Coronary artery (tissue), 2 donors: ENCODE results near the gene SERPINB5.
A peak's percentile ranks its signal among the peaks of the same experiment; 100 is the strongest.

Experiments
- DNase-seq: peaks from one replicate; pipeline ENCODE4 v3.0.0-alpha.2; 2017; ENCODE audit warnings: low spot score
- H3K27ac ChIP-seq, 2 donors: fragments of 200-600 bp; sonication (generic); one replicate each; pipeline ENCODE4 v1.5.1; 2016 to 2019
- H3K4me3 ChIP-seq: fragments of 200-600 bp; sonication (generic); 2 replicates; pipeline ENCODE4 v1.5.1; 2016; ENCODE audit warnings: mild to moderate bottlenecking, moderate library complexity
- TF ChIP-seq, protein P1 (sequence below): fragments of 200-600 bp; sonication (generic); IDR thresholded peaks from one replicate; pipeline ENCODE4 v1.5.1; 2019; ENCODE audit warnings: antibody characterized with exemption

The SERPINB5 gene, protein sequence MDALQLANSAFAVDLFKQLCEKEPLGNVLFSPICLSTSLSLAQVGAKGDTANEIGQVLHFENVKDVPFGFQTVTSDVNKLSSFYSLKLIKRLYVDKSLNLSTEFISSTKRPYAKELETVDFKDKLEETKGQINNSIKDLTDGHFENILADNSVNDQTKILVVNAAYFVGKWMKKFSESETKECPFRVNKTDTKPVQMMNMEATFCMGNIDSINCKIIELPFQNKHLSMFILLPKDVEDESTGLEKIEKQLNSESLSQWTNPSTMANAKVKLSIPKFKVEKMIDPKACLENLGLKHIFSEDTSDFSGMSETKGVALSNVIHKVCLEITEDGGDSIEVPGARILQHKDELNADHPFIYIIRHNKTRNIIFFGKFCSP

GRCh38 chr18:63476668-63477067, at the start of gene SERPINB5:
SERPINB5 (plus strand) TSS chr18:63476958; CDS start chr18:63484429, 7,471 bp downstream.
- DNase-seq, result no peak
- H3K27ac ChIP-seq, result no peak within 1 kb of the TSS
- no peak within 1 kb of the TSS for H3K4me3 ChIP-seq
- TF ChIP-seq, protein P1, sequence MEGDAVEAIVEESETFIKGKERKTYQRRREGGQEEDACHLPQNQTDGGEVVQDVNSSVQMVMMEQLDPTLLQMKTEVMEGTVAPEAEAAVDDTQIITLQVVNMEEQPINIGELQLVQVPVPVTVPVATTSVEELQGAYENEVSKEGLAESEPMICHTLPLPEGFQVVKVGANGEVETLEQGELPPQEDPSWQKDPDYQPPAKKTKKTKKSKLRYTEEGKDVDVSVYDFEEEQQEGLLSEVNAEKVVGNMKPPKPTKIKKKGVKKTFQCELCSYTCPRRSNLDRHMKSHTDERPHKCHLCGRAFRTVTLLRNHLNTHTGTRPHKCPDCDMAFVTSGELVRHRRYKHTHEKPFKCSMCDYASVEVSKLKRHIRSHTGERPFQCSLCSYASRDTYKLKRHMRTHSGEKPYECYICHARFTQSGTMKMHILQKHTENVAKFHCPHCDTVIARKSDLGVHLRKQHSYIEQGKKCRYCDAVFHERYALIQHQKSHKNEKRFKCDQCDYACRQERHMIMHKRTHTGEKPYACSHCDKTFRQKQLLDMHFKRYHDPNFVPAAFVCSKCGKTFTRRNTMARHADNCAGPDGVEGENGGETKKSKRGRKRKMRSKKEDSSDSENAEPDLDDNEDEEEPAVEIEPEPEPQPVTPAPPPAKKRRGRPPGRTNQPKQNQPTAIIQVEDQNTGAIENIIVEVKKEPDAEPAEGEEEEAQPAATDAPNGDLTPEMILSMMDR, result no peak

- DNase-seq, result no peak
- no peak overlapping the region for H3K4me3 ChIP-seq
- TF ChIP-seq, protein P1, result no peak
- H3K27ac ChIP-seq, result no peak overlapping the region
These were observed 49.2 kb upstream of the SERPINB5 start for GRCh38 chr18:63427558-63427957.

DNA sequence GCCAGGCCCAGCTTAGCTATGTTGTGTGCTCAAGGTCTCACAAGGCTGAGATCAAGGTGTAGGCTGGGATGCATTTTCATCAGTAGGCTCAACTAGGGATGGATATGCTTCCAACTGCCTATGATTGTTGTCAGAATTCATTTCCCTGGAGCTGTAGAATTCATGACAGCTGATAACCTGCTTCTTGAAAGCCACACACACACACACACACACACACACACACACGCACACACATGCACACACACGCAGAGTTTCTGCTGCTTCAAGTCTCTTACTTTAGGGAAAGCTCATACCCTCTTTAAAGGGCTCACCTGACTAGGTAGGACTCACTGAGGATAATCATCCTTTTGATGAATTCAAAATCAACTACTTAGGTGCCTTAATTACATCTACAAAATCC, 46.2 kb upstream of the SERPINB5 start:
- Histone ChIP-seq H3K27ac (no peak overlapping the region), H3K4me3 (no peak overlapping the region)
- no peak for DNase-seq
- TF ChIP-seq, protein P1, result no peak

- no peak for DNase-seq
- no peak overlapping the region for H3K4me3 ChIP-seq
- no peak overlapping the region for H3K27ac ChIP-seq
- TF ChIP-seq, protein P1, result no peak
These were observed 45.6 kb upstream of the SERPINB5 start for GRCh38 chr18:63431180-63431579.

DNA sequence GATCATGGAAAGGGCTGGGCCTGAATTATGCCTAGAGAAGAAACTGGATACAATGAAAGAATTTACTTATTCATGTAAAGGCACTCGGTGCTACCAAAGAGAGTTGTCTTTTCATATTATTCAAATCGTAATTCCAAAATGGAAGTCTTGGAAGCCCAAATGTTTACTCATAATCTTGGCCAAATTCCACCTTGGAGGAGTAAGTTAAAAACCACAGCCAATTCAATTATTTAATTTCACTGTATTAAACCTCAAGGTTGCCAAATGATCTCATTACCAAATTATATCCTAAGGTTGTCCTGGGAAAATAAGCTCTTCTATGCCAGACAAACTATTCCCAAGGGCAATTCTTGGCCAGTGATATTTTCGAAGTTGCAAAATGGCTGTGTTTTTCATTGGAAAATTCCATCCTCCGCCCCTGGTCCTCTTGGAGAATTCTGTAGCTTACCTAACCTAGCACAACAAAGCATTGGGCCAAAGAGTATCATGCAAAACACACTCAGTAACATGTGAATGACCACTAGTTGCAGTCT, 43.4 kb upstream of the SERPINB5 start:
- peak overlapping the region; percentile 67 to 68 for H3K27ac ChIP-seq
- peak overlapping the region; percentile 14 for H3K4me3 ChIP-seq
- TF ChIP-seq, protein P1, result no peak
- no peak for DNase-seq

DNA sequence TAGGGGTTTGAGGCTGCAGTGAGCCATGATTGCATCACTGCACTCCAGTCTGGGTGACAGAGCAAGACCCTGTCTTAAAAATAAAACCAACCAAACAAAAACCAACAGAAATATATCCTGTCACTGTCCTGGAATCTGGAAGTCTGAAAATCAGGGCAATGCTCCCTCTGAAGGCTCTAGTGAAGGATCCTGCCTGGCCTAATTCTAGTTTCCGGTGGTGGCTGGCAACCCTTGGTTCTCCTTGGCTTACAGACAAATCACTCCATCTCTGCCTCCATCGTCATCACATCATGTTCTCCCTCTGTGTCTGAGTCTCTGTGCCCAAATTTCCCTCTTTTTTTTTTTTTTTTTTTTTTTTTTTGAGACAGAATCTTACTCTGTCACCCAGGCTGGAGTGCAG, 38.6 kb upstream of the SERPINB5 start:
- Histone ChIP-seq H3K4me3 (no peak overlapping the region), H3K27ac (peak overlapping the region; percentile 52 to 63)
- TF ChIP-seq, protein P1, result no peak
- DNase-seq, result no peak

DNA sequence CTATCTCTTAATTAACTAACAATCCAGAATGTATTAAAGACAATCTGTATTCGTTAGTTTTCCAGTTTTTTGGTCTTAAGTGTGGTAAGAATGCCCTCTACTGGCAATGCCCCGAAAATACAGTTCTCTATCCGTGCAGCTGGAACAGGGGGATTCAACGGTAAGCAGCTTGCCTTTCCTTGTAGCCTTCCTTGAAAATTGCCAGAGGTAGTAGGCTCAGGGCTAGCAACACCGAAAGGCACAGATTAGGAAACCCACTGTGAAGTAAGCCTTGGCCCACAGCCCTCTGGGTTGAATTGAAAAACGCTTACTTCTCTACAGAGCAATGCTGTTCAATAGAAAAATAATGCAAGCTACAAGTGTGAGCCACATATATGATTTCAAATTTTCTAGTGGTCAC, 37.4 kb upstream of the SERPINB5 start:
- Histone ChIP-seq H3K27ac (no peak overlapping the region), H3K4me3 (no peak overlapping the region)
- no peak for DNase-seq
- TF ChIP-seq, protein P1, result peak; percentile 55
